ENCODE results near the gene MLH1. TPM values are rescaled to one million over a fixed set of nuclear protein-coding genes. Genes with fewer than 3 reads are reported as not detected.

MLH1 gene
- total RNA-seq, 1 experiment from 2014 or later: 50.6 TPM

- BruUV-seq (replicated peaks): no TSS peak
- ChIA-PET POLR2A (ENCODE audit: low non-redundant PET) (no interaction called here), CTCF (no interaction called here)
- intact Hi-C loops (cut with micrococcal nuclease; ENCODE audit: unreplicated experiment): no loop called here
- Histone ChIP-seq H3K9me3 (ENCODE audit: low read depth, low read length, poor library complexity, severe bottlenecking) (no peaks in the 10 kb centered on the region), H3K27me3 (replicated peaks; ENCODE audit: insufficient read depth, low read depth, low read length, poor library complexity) (no peaks in the 10 kb centered on the region), H3K27ac (ENCODE audit: low read depth, low read length, poor library complexity, severe bottlenecking) (no peak overlapping the region), H3K4me1 (ENCODE audit: insufficient read depth, low read length, poor library complexity, severe bottlenecking) (peaks cover 14% of the 10 kb centered on the region), H3K4me3 (ENCODE audit: low read depth, low read length, poor library complexity, severe bottlenecking) (no peak overlapping the region), H3K36me3 (ENCODE audit: insufficient read depth, low read length, poor library complexity, severe bottlenecking) (no peaks in the 10 kb centered on the region)
- no peak for DNase-seq (ENCODE audit: low spot score)
- no peak for TF ChIP-seq EZH2 (IDR thresholded peaks at IDR 0.05; ENCODE audit: borderline replicate concordance, low read depth, low read length, poor library complexity, severe bottlenecking)
Measured at GRCh38 chr3:36964817-36965216, 28.5 kb upstream of the MLH1 start.

- no peak overlapping the region for H3K4me3 ChIP-seq (ENCODE audit: low read depth, low read length, poor library complexity, severe bottlenecking)
- H3K27ac ChIP-seq (ENCODE audit: low read depth, low read length, poor library complexity, severe bottlenecking): no peak overlapping the region
- DNase-seq (ENCODE audit: low spot score): no peak
- TF ChIP-seq EZH2 (IDR thresholded peaks at IDR 0.05; ENCODE audit: borderline replicate concordance, low read depth, low read length, poor library complexity, severe bottlenecking) (no peak), CTCF (conservative IDR thresholded peaks at IDR 0.05; ENCODE audit: low read depth, low read length) (no peak)
- no peaks in the 10 kb centered on the region for H3K9me3 ChIP-seq (ENCODE audit: low read depth, low read length, poor library complexity, severe bottlenecking)
- H3K27me3 ChIP-seq (replicated peaks; ENCODE audit: insufficient read depth, low read depth, low read length, poor library complexity): no peaks in the 10 kb centered on the region
- POLR2A ChIA-PET (ENCODE audit: low non-redundant PET): interaction anchor here (0.6 kb wide), 1 partner anchor 16 kb away, joined by 3 read pairs; no protein-coding TSS in a partner anchor
- intact Hi-C loops (cut with micrococcal nuclease; ENCODE audit: unreplicated experiment): no loop called here
- CTCF ChIA-PET: no interaction called here
- peaks cover 13% of the 10 kb centered on the region for H3K4me1 ChIP-seq (ENCODE audit: insufficient read depth, low read length, poor library complexity, severe bottlenecking)
- no peaks in the 10 kb centered on the region for H3K36me3 ChIP-seq (ENCODE audit: insufficient read depth, low read length, poor library complexity, severe bottlenecking)
- BruUV-seq (replicated peaks): no TSS peak
Measured at GRCh38 chr3:36965440-36965839, 27.9 kb upstream of the MLH1 start.

- Histone ChIP-seq H3K27me3 (replicated peaks; ENCODE audit: insufficient read depth, low read depth, low read length, poor library complexity) (no peaks in the 10 kb centered on the region), H3K36me3 (ENCODE audit: insufficient read depth, low read length, poor library complexity, severe bottlenecking) (no peaks in the 10 kb centered on the region), H3K4me3 (ENCODE audit: low read depth, low read length, poor library complexity, severe bottlenecking) (no peak overlapping the region), H3K9me3 (ENCODE audit: low read depth, low read length, poor library complexity, severe bottlenecking) (no peaks in the 10 kb centered on the region), H3K27ac (ENCODE audit: low read depth, low read length, poor library complexity, severe bottlenecking) (peak overlapping the region; percentile 61), H3K4me1 (ENCODE audit: insufficient read depth, low read length, poor library complexity, severe bottlenecking) (peaks cover 13% of the 10 kb centered on the region)
- no TSS peak for BruUV-seq (replicated peaks)
- DNase-seq (ENCODE audit: low spot score): no peak
- POLR2A ChIA-PET (ENCODE audit: low non-redundant PET): no interaction called here
- intact Hi-C loops (cut with micrococcal nuclease; ENCODE audit: unreplicated experiment): no loop called here
- TF ChIP-seq CTCF (conservative IDR thresholded peaks at IDR 0.05; ENCODE audit: low read depth, low read length) (no peak), EZH2 (IDR thresholded peaks at IDR 0.05; ENCODE audit: borderline replicate concordance, low read depth, low read length, poor library complexity, severe bottlenecking) (no peak)
- CTCF ChIA-PET: no interaction called here
Measured at GRCh38 chr3:36969085-36969484, 24.2 kb upstream of the MLH1 start.
